Keratinocyte (primary cell): Measurements from ENCODE around the gene ZC2HC1B. TPM values are rescaled to one million over a fixed set of nuclear protein-coding genes. Genes with fewer than 3 reads are reported as not detected.

Source experiments
- DNase-seq: peaks from one replicate; pipeline ENCODE4 v3.0.0-alpha.2; 2011; ENCODE audit warnings: low read depth, missing footprints, low spot score
- FAIRE-seq: peaks from 2 replicates; lab custom pipeline; 2011; peaks lifted over from hg19 to GRCh38; lab: Jason Lieb, UNC
- H2AFZ ChIP-seq: 2 replicates; pipeline ENCODE4 v1.6.0; 2012; ENCODE audit warnings: low read length, control low read depth, inconsistent platforms; ENCODE audit not compliant: control insufficient read depth
- H3K27ac ChIP-seq: 2 replicates; pipeline ENCODE4 v1.5.1; 2011; ENCODE audit warnings: low read length; ENCODE audit not compliant: control insufficient read depth, insufficient read depth
- H3K27me3 ChIP-seq: 3 replicates; pipeline ENCODE4 v1.6.0; 2011; ENCODE audit warnings: low read length; ENCODE audit not compliant: control insufficient read depth, insufficient read depth; ENCODE audit errors: extremely low read depth
- H3K36me3 ChIP-seq, 2 experiments: 2 replicates in 1 of 2; 3 replicates in 1 of 2; pipeline ENCODE4 v1.5.1; 2011; ENCODE audit warnings: low read length in 2 of 2, mild to moderate bottlenecking in 1 of 2; ENCODE audit not compliant: control insufficient read depth in 2 of 2, insufficient read depth in 2 of 2; ENCODE audit errors: extremely low read depth in 1 of 2
- H3K4me1 ChIP-seq: 3 replicates; pipeline ENCODE4 v1.5.1; 2011; ENCODE audit warnings: low read length; ENCODE audit not compliant: control insufficient read depth, insufficient read depth; ENCODE audit errors: extremely low read depth
- H3K4me2 ChIP-seq: 3 replicates; pipeline ENCODE4 v1.6.0; 2011; ENCODE audit warnings: low read depth, low read length; ENCODE audit not compliant: control insufficient read depth, insufficient read depth; ENCODE audit errors: extremely low read depth
- H3K4me3 ChIP-seq, 3 experiments: fragments of 200-600 bp in 1 of 3; sonication (generic) in 1 of 3; 2 replicates in 2 of 3; 3 replicates in 1 of 3; pipeline ENCODE4 v1.5.1; 2011 to 2016; ENCODE audit warnings: low read length in 3 of 3, mild to moderate bottlenecking in 3 of 3, control low read depth in 2 of 3, inconsistent platforms in 1 of 3, low read depth in 1 of 3, mixed read lengths in 1 of 3, mixed run types in 1 of 3, moderate library complexity in 1 of 3; ENCODE audit not compliant: control insufficient read depth in 2 of 3, insufficient read depth in 2 of 3; ENCODE audit errors: extremely low read depth in 1 of 3
- H3K79me2 ChIP-seq: 2 replicates; pipeline ENCODE4 v1.6.0; 2012; ENCODE audit warnings: low read length; ENCODE audit not compliant: control insufficient read depth, insufficient read depth
- H3K9ac ChIP-seq: 3 replicates; pipeline ENCODE4 v1.6.0; 2011; ENCODE audit warnings: low read length; ENCODE audit not compliant: control insufficient read depth, insufficient read depth; ENCODE audit errors: extremely low read depth
- H3K9me1 ChIP-seq: 3 replicates; pipeline ENCODE4 v1.6.0; 2011; ENCODE audit warnings: low read length; ENCODE audit not compliant: control insufficient read depth, insufficient read depth; ENCODE audit errors: extremely low read depth
- H3K9me3 ChIP-seq: 2 replicates; pipeline ENCODE4 v1.5.1; 2012; ENCODE audit warnings: low read depth, low read length; ENCODE audit not compliant: control insufficient read depth
- H4K20me1 ChIP-seq: 3 replicates; pipeline ENCODE4 v1.6.0; 2011; ENCODE audit warnings: low read length; ENCODE audit not compliant: control insufficient read depth, insufficient read depth; ENCODE audit errors: extremely low read depth
- CTCF ChIP-seq, 3 experiments: IDR thresholded peaks in 1 of 3; conservative IDR thresholded peaks in 1 of 3; optimal IDR thresholded peaks in 1 of 3; 2 replicates in 2 of 3; 3 replicates in 1 of 3; pipeline versions ENCODE3 to v1.5.1; 2011; ENCODE audit warnings: low read length in 3 of 3, mild to moderate bottlenecking in 3 of 3, moderate library complexity in 2 of 3, control low read depth in 1 of 3, inconsistent platforms in 1 of 3; ENCODE audit not compliant: insufficient read depth in 2 of 3; ENCODE audit errors: extremely low read depth in 1 of 3
- EZH2 ChIP-seq: IDR thresholded peaks from one replicate; pipeline ENCODE4 v1.6.1; 2012; ENCODE audit warnings: inconsistent platforms, mild to moderate bottlenecking, low read length, moderate library complexity
- dilution Hi-C: fragments of 300-500 bp; cut with MboI; formaldehyde crosslinking; loops from one replicate; pipeline ENCODE4 v1.7.0; 2020; ENCODE audit warnings: low sequenced_read_pairs; ENCODE audit not compliant: extremely low pct_ligation_motif_present
- polyA plus RNA-seq, 5 experiments: library from polyadenylated mRNA; depleted of rRNA in 3 of 5; stranded (reverse) in 3 of 5; stranded (forward) in 1 of 5; unstranded in 1 of 5; fragments of >200 nt; gene quantifications; 1 replicate in 1 of 5; 2 replicates in 3 of 5; 3 replicates in 1 of 5; pipeline versions ENCODE4 v1.2.1 to v1.2.3, GENCODE V29; 2011 to 2012; ENCODE audit warnings: missing spikeins in 2 of 5, low read depth in 1 of 5, low replicate concordance in 1 of 5

ZC2HC1B gene
- polyA plus RNA-seq, 1 donor (not counting 4 experiments of a cell fraction or from before 2014, with no cell fraction given), result not detected

GRCh38 chr6:143880412-143880811 lies 16.1 kb downstream of the ZC2HC1B start:
- Histone ChIP-seq H3K9me1 (no peaks in the 10 kb centered on the region), H3K79me2 (no peaks in the 10 kb centered on the region), H3K4me2 (no peak overlapping the region), H3K27me3 (no peaks in the 10 kb centered on the region), H3K4me3 (no peak overlapping the region), H3K9ac (no peak overlapping the region), H3K36me3 (no peaks in the 10 kb centered on the region), H2AFZ (no peak overlapping the region), H3K27ac (no peak overlapping the region), H3K9me3 (no peaks in the 10 kb centered on the region), H3K4me1 (no peaks in the 10 kb centered on the region), H4K20me1 (no peaks in the 10 kb centered on the region)
- dilution Hi-C loops, result no loop called here
- TF ChIP-seq CTCF (optimal IDR thresholded peaks at IDR 0.05 in 1 of 3, IDR thresholded peaks at IDR 0.05 in 1 of 3, conservative IDR thresholded peaks at IDR 0.05 in 1 of 3; ENCODE audit: extremely low read depth in 1 of 3, insufficient read depth in 2 of 3, low read length in 3 of 3) (no peak), EZH2 (no peak)
- DNase-seq (no peak), FAIRE-seq (no peak)

DNA sequence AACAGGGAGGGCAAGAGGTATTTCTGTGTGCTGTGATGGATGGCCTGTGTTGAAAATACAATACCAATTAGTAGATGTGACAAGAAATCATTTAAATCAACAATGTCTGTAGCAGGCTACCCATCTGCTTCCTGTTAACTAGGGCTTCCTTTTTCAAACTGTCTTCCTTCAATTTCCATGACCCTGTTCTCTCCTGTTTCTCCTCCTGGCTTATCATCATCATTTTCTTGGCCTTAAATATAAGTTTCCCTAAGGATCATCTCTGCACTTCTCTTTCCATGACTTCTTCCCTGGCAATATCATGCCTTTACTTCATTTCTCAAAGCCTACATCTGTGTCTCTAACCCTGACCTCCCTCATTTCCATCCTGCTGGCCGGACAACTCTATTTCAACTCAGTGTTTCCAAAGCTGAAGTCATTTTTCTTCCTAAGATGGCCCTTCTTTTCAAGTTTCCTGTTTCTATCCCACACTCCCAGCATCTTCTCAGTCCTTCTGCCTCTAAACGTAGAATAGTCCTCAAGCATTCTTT lies 18.2 kb downstream of the ZC2HC1B start:
- no peak overlapping the region for H3K4me2 ChIP-seq
- H3K9me1 ChIP-seq, result no peaks in the 10 kb centered on the region
- no peak overlapping the region for H3K4me3 ChIP-seq
- FAIRE-seq, result no peak
- no peaks in the 10 kb centered on the region for H4K20me1 ChIP-seq
- H3K36me3 ChIP-seq, result no peaks in the 10 kb centered on the region
- no peaks in the 10 kb centered on the region for H3K9me3 ChIP-seq
- H3K4me1 ChIP-seq, result no peaks in the 10 kb centered on the region
- no peak for DNase-seq
- no peak overlapping the region for H3K27ac ChIP-seq
- H2AFZ ChIP-seq, result no peak overlapping the region
- H3K9ac ChIP-seq, result no peak overlapping the region
- TF ChIP-seq CTCF (optimal IDR thresholded peaks at IDR 0.05 in 1 of 3, IDR thresholded peaks at IDR 0.05 in 1 of 3, conservative IDR thresholded peaks at IDR 0.05 in 1 of 3; ENCODE audit: extremely low read depth in 1 of 3, insufficient read depth in 2 of 3, low read length in 3 of 3) (no peak), EZH2 (no peak)
- no peaks in the 10 kb centered on the region for H3K79me2 ChIP-seq
- H3K27me3 ChIP-seq, result no peaks in the 10 kb centered on the region
- dilution Hi-C loops, result no loop called here
